Activated T-helper 9 cell treated with anti-CD3 and anti-CD28 coated beads, Interleukin-2, amount 50 U/mL, for 16 hours (primary cell): Measurements from ENCODE around the gene RGL4.
"Not testable (repeated sequence)": the region's sequence is repeated elsewhere in the genome, so short reads cannot be mapped to it uniquely, and the experiment has no call there.

ENCODE experiments used
- DNase-seq: peaks from one replicate; pipeline ENCODE4 v3.0.0-alpha.2; 2020; ENCODE audit warnings: low read depth

RGL4 gene, protein sequence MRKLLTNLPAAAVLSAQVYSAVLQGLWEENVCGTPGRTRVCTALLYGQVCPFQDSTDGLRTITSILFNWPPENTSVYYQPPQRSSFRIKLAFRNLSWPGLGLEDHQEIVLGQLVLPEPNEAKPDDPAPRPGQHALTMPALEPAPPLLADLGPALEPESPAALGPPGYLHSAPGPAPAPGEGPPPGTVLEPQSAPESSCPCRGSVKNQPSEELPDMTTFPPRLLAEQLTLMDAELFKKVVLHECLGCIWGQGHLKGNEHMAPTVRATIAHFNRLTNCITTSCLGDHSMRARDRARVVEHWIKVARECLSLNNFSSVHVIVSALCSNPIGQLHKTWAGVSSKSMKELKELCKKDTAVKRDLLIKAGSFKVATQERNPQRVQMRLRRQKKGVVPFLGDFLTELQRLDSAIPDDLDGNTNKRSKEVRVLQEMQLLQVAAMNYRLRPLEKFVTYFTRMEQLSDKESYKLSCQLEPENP

GRCh38 chr22:23690713-23691112 lies at the start of gene RGL4:
Gene RGL4, plus strand, starts transcription at chr22:23691013. Its CDS starts 1,018 bp downstream, at chr22:23692031.
- no peak for DNase-seq

DNA sequence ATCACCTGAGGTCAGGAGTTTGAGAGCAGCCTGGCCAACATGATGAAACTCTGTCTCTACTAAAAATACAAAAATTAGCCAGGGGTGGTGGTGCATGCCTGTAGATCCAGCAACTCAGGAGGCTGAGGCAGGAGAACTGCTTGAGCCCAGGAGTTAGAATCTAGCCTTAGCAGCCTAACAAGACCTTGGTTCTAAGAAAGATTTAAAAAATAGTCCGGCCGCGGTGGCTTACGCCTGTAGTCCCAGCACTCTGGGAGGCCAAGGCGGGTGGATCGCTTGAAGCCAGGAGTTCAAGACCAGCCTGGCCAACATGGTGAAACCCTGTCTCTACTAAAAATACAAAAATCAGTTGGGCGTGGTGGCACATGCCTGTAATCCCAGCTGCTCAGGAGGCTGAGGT lies 44.3 kb upstream of the RGL4 start:
- DNase-seq: not testable (repeated sequence)

- DNase-seq: no peak
Measured at GRCh38 chr22:23649071-23649501, 41.7 kb upstream of the RGL4 start.

- DNase-seq: no peak
Measured at GRCh38 chr22:23651676-23652075, 39.1 kb upstream of the RGL4 start.

GRCh38 chr22:23652286-23652685 lies 38.5 kb upstream of the RGL4 start:
- no peak for DNase-seq

DNA sequence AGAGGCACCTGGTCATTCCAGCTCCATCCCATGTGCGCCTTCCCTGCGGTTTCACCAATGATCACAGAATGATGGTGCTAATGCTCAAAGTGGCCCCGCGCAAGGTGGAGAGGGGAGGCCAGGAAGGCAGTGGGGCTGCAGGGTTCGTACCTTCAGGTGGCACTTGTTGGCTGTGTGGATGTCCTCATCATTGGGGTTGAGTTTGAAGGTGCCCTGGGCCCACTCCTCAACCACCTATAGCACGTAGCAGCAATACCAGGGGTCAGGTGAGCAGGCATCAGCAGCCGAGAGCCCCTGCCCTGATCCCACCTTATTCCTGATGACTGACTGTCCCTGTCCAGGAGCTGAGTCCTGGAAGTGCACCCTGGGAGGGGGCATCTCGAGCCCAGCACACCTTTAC lies 38.1 kb upstream of the RGL4 start:
- no peak for DNase-seq

DNA sequence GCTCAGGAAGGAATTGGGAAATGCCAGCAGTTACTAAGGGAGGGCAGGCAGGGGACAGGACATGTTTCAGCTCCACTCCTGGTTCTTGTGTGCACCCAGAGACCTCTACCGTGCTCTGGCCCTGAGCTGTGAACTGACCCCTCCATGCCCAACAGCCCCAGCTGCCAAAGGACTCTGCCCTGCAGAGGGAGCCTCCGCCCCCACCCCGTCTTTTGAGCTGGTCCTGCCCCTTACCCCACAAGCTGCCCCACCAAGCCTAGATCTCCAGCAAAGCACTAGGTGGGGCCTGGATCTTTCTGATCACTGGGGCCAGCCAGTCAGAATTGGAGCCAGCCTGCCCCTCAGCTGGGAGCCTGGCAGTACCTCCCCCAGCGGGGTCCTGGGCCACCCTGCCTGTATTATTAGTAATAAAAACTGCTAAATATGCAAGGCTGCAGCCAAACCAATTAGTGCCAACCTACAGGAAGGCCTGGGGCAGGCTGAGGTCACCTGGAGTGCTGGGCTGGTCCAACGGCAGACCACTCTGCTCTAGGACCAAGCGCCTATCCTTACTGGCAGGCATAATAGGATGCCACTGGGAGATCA lies 34.8 kb upstream of the RGL4 start:
- DNase-seq: no peak

GRCh38 chr22:23657727-23658126 lies 33.1 kb upstream of the RGL4 start:
- DNase-seq: no peak

- DNase-seq: not testable (repeated sequence)
Measured at GRCh38 chr22:23660381-23660780, 30.4 kb upstream of the RGL4 start.

GRCh38 chr22:23670378-23671295 lies 20.2 kb upstream of the RGL4 start:
- DNase-seq: no peak

DNA sequence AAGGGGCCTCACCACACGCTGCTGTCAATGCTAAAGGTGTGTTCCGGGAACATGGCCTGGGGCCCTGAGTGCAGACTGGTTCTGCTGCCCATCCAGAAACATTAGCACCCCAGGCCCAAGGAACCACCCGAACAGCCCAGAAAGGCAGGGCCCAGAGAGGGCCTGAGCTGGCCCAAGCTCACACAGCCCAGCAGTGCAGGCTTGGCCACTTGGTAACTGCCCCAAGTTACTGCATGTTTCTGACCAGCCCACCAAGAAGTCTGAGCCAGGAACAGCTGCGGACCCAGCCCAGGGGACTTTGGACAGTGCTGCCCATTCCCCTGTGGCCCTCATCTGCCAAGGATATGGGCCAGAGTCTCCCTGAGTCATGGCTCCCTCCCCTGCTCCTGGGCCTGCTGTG lies 19.4 kb upstream of the RGL4 start:
- DNase-seq: not testable (repeated sequence)

DNA sequence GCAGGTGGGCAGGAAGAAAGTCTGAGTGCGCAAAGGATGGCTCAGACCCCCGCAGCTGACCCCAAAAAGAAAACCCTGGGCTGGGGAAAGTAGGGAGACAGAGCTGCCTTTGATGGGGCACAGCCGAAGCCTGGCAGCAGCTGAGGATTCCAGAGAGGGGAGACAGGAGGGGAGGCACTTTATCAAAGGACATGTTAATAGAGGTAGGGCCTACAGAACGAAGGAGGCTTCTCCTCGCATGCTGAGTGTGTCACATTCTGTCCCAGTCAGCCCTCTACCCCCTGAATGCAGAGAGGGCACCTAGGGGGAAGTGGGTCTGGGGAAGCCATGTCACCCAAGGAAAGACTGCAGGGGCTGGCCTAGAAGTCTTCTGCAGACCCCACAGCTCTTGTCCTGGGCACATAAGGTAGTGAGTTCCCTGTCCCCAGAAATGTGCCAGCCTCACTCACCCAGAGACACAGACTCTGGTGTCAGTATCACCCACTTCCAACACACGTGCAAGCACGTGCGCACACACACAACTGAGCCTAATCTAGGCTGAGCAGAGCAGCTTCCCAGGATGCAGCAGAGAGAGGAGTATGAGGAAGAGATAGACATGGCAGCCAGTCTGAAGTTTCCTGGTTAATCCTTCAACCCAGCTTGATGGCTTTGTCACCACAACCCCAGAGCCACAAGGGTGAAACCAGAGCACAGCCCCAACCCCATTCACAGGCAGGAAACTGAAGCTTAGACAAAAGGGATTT lies 18.3 kb upstream of the RGL4 start:
- DNase-seq: not testable (repeated sequence)

GRCh38 chr22:23673050-23673620 lies 17.7 kb upstream of the RGL4 start:
- no peak for DNase-seq

DNA sequence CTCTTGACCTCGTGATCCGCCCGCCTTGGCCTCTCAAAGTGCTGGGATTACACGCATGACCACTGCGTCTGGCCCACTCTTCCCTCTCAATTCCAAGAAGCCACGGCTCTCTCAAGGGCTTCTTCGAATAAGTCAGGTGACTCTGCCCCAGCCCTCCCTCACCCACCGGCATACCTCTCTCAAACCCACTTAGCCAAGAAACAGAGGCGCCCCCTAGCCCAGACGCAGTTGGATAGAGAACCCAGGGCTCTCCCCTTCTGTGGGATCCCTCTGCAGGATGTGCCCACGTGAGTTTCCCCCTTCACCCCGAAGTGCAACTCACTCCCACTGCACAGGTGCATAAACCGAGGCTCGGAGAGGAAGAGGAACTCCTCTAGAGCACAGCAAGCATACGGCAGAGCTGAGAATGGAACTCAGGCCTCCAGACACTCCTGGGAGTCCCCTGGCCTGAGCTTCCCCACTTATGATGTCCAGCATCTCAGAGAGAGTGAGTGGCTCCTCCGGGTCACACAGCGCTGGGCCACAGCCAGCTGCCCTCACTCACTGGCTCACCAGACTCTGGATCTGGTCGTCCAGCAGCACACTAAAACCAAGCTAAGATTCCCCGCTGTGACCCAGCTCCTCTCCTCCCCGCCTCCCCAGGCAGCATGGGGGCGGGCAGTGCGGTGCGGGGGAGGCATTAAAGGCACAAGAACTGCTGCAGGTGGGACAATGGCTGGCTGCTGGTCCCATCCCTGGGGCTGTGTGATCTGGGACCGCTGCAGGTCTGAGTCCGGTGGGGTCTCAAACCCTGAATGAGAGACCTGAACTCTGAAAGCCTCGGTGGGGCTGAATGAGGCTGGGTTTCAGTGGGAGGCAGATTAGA lies 16.8 kb upstream of the RGL4 start:
- DNase-seq: no peak

GRCh38 chr22:23674886-23675501 lies 15.8 kb upstream of the RGL4 start:
- not testable (repeated sequence) for DNase-seq

DNA sequence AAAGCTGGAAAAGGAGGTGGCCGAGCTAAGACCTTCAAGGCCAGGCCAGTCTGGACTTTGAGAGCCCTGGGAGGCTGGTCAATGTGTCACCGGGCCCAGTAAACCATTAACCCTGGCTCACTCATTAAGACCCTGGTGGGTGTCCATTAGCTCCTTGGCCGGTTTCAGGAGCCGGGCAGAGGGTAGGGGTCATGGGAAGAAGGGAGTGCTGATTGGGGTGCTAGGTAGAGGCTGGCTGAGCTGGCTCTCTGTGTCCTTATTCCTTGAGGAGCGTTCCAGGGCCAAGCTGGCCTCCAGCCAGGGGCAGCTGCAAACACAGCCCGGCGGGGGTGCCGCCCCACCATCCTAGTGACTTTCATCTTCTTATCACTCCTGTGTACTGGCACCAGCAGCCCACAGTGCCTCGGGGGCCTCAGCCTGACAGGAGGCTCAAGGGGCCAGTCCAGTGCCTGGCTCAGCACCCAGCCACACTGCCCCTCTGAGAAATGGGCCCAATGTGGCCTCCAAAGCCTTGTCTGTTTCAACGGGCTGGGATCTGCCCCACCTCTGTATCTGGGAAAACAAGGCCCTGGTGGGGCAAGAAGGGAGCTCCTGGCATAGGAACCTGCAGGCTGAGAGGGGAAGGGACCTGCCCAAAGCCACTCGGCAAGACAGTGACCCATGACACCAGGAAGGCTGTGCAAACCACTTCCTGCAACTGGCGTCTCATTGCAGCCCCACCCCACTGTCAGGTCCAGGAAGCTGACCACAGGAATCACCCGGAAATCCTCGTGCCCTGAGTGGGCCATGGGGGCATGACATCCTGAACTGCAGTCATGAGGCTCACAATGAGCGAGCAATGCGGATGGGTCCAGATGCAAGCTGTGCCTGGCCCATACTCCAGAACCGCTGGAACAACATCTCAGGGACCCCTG lies 15.1 kb upstream of the RGL4 start:
- DNase-seq: no peak

DNA sequence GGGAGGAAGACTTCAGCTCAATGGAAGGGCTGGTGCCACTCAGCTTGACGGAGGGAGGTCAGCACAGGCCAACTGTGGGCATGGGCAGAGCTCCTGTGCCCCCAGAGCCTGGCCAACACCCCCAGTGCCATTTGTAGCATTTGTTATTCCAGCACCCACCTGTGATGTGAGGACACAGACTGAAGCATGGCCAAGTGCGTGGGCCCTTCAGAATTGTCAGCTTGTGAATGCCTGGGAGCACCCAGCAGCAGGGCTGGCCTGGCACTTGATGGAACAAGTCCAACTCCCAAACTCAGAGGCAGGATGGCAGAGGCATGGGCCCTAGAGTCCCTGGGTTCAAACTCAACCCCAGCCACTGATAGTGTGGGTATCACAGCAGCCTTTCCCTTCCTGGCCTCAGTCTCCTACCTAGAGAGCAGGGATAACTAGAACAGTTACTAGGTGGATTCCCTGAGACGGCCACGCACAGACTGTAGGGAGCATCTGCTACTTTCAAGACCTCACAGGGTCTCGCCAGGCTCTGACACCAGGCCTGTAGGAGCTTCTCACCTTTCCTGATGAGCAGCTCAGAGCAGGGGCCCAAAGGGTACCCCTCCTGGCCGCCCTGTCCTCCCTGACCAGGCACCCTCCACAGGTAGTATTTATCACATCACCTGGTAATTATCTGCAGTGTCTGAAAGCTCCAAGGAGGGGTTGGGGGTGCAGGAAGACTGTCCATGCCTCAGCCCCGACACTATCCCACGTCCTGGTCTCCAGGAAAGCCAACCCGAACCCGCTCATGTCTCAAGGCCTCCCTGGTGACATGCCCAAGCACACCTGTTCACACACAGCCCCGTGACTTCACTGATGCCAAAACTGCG lies 13.7 kb upstream of the RGL4 start:
- DNase-seq: not testable (repeated sequence)

DNA sequence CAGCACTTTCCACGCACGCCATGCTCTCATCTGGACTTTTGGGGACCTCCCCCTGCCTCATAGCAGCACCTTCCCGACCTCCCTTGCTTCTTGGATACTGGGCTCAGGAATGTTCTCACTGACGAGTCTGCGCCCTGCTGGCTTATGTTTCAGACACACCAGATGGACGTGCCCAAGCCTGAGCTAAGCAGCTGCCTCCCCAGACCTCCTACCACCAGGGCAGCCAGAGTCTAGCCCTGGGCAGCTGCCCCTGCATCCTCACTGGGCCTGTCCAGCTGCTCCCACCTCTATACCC lies 13.2 kb upstream of the RGL4 start:
- DNase-seq: no peak
